Right lobe of liver (tissue), 6 donors: ENCODE measurements around the gene KIAA2012. TPM values are rescaled to one million over a fixed set of nuclear protein-coding genes. Genes with fewer than 3 reads are reported as not detected.
"Not testable (repeated sequence)": the region's sequence is repeated elsewhere in the genome, so short reads cannot be mapped to it uniquely, and the experiment has no call there.

Source experiments
- ATAC-seq, 4 donors: fragments of 200-7000 bp; cut with Tn5 transposase; one replicate each; pipeline ENCODE4 v1.9.1; 2020; ENCODE audit warnings: mild to moderate bottlenecking in 4 of 4, moderate library complexity in 4 of 4
- DNase-seq, 3 donors: peaks; one replicate each; pipeline ENCODE4 v3.0.0-alpha.2; 2020
- H3K27ac ChIP-seq, 3 donors: fragments of 200-600 bp; one replicate each; pipeline ENCODE4 v1.8.0; 2022
- H3K27me3 ChIP-seq, 2 donors: fragments of 200-600 bp; one replicate each; pipeline ENCODE4 v1.8.0; 2022
- H3K36me3 ChIP-seq, 4 donors: fragments of 200-600 bp; sonication (generic) in 1 of 4; one replicate each; pipeline versions ENCODE4 v1.5.1 to v1.8.0; 2017 to 2022; ENCODE audit warnings: control low read depth in 1 of 4
- H3K4me1 ChIP-seq, 4 donors: fragments of 200-600 bp; sonication (generic) in 1 of 4; one replicate each; pipeline versions ENCODE4 v1.5.1 to v1.8.0; 2017 to 2022; ENCODE audit warnings: control low read depth in 1 of 4
- H3K4me3 ChIP-seq, 3 donors: fragments of 200-600 bp; one replicate each; pipeline ENCODE4 v1.8.0; 2022
- H3K9me3 ChIP-seq, 4 donors: fragments of 200-600 bp; sonication (generic) in 1 of 4; one replicate each; pipeline versions ENCODE4 v1.5.1 to v1.8.0; 2017 to 2022; ENCODE audit warnings: control low read depth in 1 of 4
- CTCF ChIP-seq, 4 donors: fragments of 200-600 bp in 3 of 4; fragments of 450-650 bp in 1 of 4; IDR thresholded peaks; one replicate each; pipeline versions ENCODE4 v1.5.1 to v1.8.0; 2016 to 2022; ENCODE audit warnings: antibody characterized with exemption in 4 of 4, mild to moderate bottlenecking in 2 of 4
- POLR2A ChIP-seq: fragments of 450-650 bp; IDR thresholded peaks from one replicate; pipeline ENCODE4 v1.6.1; 2017; ENCODE audit warnings: antibody characterized with exemption, mild to moderate bottlenecking
- WGBS: methylation state at CpG from one replicate; pipeline ENCODE4 v1.1.6; 2018; ENCODE audit warnings: low coverage, low lambda C conversion rate; ENCODE audit not compliant: insufficient coverage; ENCODE audit errors: missing lambda C conversion rate; 5-methylcytosine and 5-hydroxymethylcytosine counted together
- intact Hi-C, 2 donors: fragments of 100-400 bp; cut with DNase I; formaldehyde crosslinking; loops; one replicate each; pipeline versions ENCODE4 v1.11.2 to v1.14.1; 2022
- total RNA-seq, 6 experiments: library from RNA; depleted of rRNA in 2 of 6; stranded (reverse); fragments of >200 nt in 2 of 6; fragmentation: NEBNext Ultra II Directional in 3 of 6; extraction: Animal tissue kit (Norgen Biotek cat#: 25700) in 3 of 6; gene quantifications; one replicate each; pipeline versions ENCODE4 v1.1.0 to v1.2.4, GENCODE V29; 2016 to 2023
- donor health status: DM: no; HTN: yes; CAD: no.
- donor health status: DM: no; HTN: no; CAD: no.
- donor health status: DM: no; HTN: no; CAD: no.
- donor health status: DM: no; HTN: yes; CAD: no.
- donor health status: DM: no; HTN: yes; CAD: no.

KIAA2012 gene
- total RNA-seq, 6 experiments from 2014 or later, result 0.11 to 0.56 (median 0.43) TPM

- no peaks in the 10 kb centered on the region for H3K9me3 ChIP-seq
- H3K27ac ChIP-seq, result peak overlapping the region; percentile 78 to 91 (median 89)
- no peaks in the 10 kb centered on the region for H3K36me3 ChIP-seq
- H3K27me3 ChIP-seq, result no peaks in the 10 kb centered on the region
- ATAC-seq (peak; percentile 51 to 68 (median 57)), DNase-seq (peak; percentile 24 to 58 (median 51))
- peaks cover 0 to 16% (median 7%) of the 10 kb centered on the region in 4 donors for H3K4me1 ChIP-seq
- intact Hi-C loops, result no loop called here
- peak overlapping the region; percentile 96 to 98 (median 97) for H3K4me3 ChIP-seq
- 0% methylated on average over 20 of the region's 30 CpGs for WGBS
- TF ChIP-seq POLR2A, result no peak
- TF ChIP-seq CTCF (IDR thresholded peaks at IDR 0.05), result no peak
Measured at GRCh38 chr2:202237787-202238233, 164.8 kb downstream of the KIAA2012 start.

GRCh38 chr2:202238234-202239197 is 165.5 kb downstream of the KIAA2012 start, which contains the start of gene SUMO1:
Gene SUMO1 (minus strand): TSS chr2:202238597. CDS start chr2:202238451, 146 bp downstream.
- Histone ChIP-seq H3K9me3 (no peaks in the 10 kb centered on the region), H3K27me3 (no peaks in the 10 kb centered on the region), H3K36me3 (no peaks in the 10 kb centered on the region), H3K4me1 (peaks cover 0 to 16% (median 7%) of the 10 kb centered on the region in 4 donors), H3K4me3 (peak within 1 kb of the TSS; percentile 96 to 98 (median 97)), H3K27ac (peak within 1 kb of the TSS; percentile 78 to 91 (median 89))
- ATAC-seq (peak; percentile 97 to 98 (median 97)), DNase-seq (peak; percentile 89 to 94 (median 92))
- TF ChIP-seq CTCF (IDR thresholded peaks at IDR 0.05) (no peak), POLR2A (peak; percentile 18)
- 7% methylated on average over 22 of the region's 54 CpGs for WGBS
- intact Hi-C loops, result no loop called here

GRCh38 chr2:202247710-202248109 is 174.7 kb downstream of the KIAA2012 start:
- H3K4me1 ChIP-seq, intact Hi-C loops, H3K36me3 ChIP-seq, DNase-seq, H3K9me3 ChIP-seq, H3K27ac ChIP-seq, H3K27me3 ChIP-seq, ATAC-seq, H3K4me3 ChIP-seq: not testable (repeated sequence)
- WGBS, result 91% methylated on average over 5 of the region's 5 CpGs

GRCh38 chr2:202249521-202250253 is 176.6 kb downstream of the KIAA2012 start:
- no peak for TF ChIP-seq POLR2A
- no peak for TF ChIP-seq CTCF (IDR thresholded peaks at IDR 0.05)
- intact Hi-C loops, result no loop called here
- ATAC-seq, result no peak
- no peaks in the 10 kb centered on the region for H3K36me3 ChIP-seq
- 60% methylated on average over 10 of the region's 10 CpGs for WGBS
- no peaks in the 10 kb centered on the region for H3K27me3 ChIP-seq
- no peaks in the 10 kb centered on the region for H3K4me1 ChIP-seq
- no peak for DNase-seq
- no peak overlapping the region for H3K27ac ChIP-seq
- H3K9me3 ChIP-seq, result no peaks in the 10 kb centered on the region
- no peak overlapping the region for H3K4me3 ChIP-seq
